Measurements from ENCODE around the gene SRRM1.

DNA sequence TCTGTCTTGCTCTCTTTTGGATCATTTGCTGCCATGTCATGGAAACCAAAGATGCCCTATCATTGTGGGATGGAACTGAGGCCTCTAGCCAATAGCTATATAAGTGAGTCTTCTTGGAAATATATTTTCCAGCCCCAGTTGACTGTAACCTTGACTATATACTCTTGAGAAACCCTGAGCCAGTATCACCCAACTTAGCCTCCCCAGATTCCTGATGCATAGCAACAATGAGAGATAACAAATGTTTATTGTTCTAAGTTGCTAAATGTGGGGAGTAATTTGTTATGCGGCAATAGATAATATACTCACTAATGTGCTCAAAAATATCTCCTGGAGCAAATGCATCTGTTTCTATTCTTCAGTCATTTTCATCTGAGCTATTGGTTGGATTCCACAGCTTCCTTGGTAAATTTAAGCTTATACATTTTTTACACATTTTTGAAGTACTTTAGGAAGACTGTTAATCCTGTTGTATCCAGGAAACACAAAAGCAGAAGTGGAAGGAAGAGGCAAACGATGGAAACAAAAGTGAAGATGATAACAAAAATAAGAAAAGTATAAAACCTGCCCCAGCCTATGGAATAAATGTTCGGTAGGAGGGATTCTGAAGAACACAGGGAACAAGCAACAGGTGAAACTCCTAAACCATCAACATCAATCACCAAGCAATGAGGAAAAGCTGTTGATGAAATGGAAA, 6.3 kb upstream of the SRRM1 start:
- TF ChIP-seq POLR2AphosphoS5 (IDR thresholded peaks at IDR 0.05; ENCODE audit: insufficient read depth, low read depth, low read length), result no peak
- TF ChIP-seq, protein P1, sequence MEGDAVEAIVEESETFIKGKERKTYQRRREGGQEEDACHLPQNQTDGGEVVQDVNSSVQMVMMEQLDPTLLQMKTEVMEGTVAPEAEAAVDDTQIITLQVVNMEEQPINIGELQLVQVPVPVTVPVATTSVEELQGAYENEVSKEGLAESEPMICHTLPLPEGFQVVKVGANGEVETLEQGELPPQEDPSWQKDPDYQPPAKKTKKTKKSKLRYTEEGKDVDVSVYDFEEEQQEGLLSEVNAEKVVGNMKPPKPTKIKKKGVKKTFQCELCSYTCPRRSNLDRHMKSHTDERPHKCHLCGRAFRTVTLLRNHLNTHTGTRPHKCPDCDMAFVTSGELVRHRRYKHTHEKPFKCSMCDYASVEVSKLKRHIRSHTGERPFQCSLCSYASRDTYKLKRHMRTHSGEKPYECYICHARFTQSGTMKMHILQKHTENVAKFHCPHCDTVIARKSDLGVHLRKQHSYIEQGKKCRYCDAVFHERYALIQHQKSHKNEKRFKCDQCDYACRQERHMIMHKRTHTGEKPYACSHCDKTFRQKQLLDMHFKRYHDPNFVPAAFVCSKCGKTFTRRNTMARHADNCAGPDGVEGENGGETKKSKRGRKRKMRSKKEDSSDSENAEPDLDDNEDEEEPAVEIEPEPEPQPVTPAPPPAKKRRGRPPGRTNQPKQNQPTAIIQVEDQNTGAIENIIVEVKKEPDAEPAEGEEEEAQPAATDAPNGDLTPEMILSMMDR (IDR thresholded peaks at IDR 0.05; ENCODE audit: extremely low read depth in 1 of 2, insufficient read depth in 1 of 2, low read depth in 1 of 2, low read length in 2 of 2), result no peak
- TF ChIP-seq POLR2A (IDR thresholded peaks at IDR 0.05; ENCODE audit: low read depth, low read length), result no peak
- TF ChIP-seq EZH2 (IDR thresholded peaks at IDR 0.05; ENCODE audit: borderline replicate concordance, low read depth, low read length, severe bottlenecking), result no peak
- no peak for TF ChIP-seq JUN (IDR thresholded peaks at IDR 0.05; ENCODE audit: borderline replicate concordance, insufficient read depth, insufficient read length, low read depth)
- TF ChIP-seq, protein P2, sequence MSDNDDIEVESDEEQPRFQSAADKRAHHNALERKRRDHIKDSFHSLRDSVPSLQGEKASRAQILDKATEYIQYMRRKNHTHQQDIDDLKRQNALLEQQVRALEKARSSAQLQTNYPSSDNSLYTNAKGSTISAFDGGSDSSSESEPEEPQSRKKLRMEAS (IDR thresholded peaks at IDR 0.05; ENCODE audit: insufficient read depth, insufficient read length), result no peak
- TF ChIP-seq FOS (IDR thresholded peaks at IDR 0.05; ENCODE audit: borderline replicate concordance, insufficient read depth, low read length), result no peak
- TF ChIP-seq MYC (IDR thresholded peaks at IDR 0.05; ENCODE audit: low read depth, low read length), result no peak

Data from endothelial cell of umbilical vein (primary cell).